Osteoblast (primary cell): Measurements from ENCODE around the gene NADSYN1. TPM values are rescaled to one million over a fixed set of nuclear protein-coding genes. Genes with fewer than 3 reads are reported as not detected.

Source experiments
- DNase-seq: peaks from one replicate; pipeline ENCODE4 v3.0.0; 2011; ENCODE audit warnings: low spot score, mixed read lengths; ENCODE audit not compliant: insufficient read length; ENCODE audit errors: missing footprints
- H2AFZ ChIP-seq: 2 replicates; pipeline ENCODE4 v1.6.0; 2011; ENCODE audit warnings: mild to moderate bottlenecking, low read length
- H3K27ac ChIP-seq: 2 replicates; pipeline ENCODE4 v1.5.1; 2011; ENCODE audit warnings: mild to moderate bottlenecking, low read depth, low read length, moderate library complexity
- H3K27me3 ChIP-seq: 2 replicates; pipeline ENCODE4 v1.6.0; 2012; ENCODE audit warnings: mild to moderate bottlenecking, control low read depth, inconsistent platforms, low read length, moderate library complexity; ENCODE audit not compliant: insufficient read depth
- H3K36me3 ChIP-seq: 2 replicates; pipeline ENCODE4 v1.5.1; 2011; ENCODE audit warnings: mild to moderate bottlenecking, low read length, control low read depth, moderate library complexity; ENCODE audit not compliant: insufficient read depth
- H3K4me1 ChIP-seq: 2 replicates; pipeline ENCODE4 v1.5.1; 2011; ENCODE audit warnings: mild to moderate bottlenecking, low read length, control low read depth, moderate library complexity; ENCODE audit not compliant: insufficient read depth
- H3K4me2 ChIP-seq: 2 replicates; pipeline ENCODE4 v1.6.0; 2011; ENCODE audit warnings: mild to moderate bottlenecking, low read length; ENCODE audit not compliant: insufficient read depth
- H3K4me3 ChIP-seq: fragments of 200-600 bp; sonication (generic); 3 replicates; pipeline ENCODE4 v1.5.1; 2012; ENCODE audit warnings: mild to moderate bottlenecking, low read length, inconsistent platforms; ENCODE audit not compliant: insufficient read depth
- H3K79me2 ChIP-seq: 2 replicates; pipeline ENCODE4 v1.6.0; 2012; ENCODE audit warnings: mild to moderate bottlenecking, low read length, control low read depth, inconsistent platforms; ENCODE audit not compliant: insufficient read depth
- H3K9me3 ChIP-seq: 2 replicates; pipeline ENCODE4 v1.5.1; 2011; ENCODE audit warnings: low read depth, low read length, control low read depth
- H4K20me1 ChIP-seq: 2 replicates; pipeline ENCODE4 v1.6.0; 2012; ENCODE audit warnings: mild to moderate bottlenecking, low read length, control low read depth; ENCODE audit not compliant: insufficient read depth
- CTCF ChIP-seq: IDR thresholded peaks from 2 replicates; pipeline ENCODE4 v1.5.1; 2011; ENCODE audit warnings: mild to moderate bottlenecking, low read depth, low read length, moderate library complexity; ENCODE audit errors: extremely low read depth
- total RNA-seq: library from RNA; depleted of rRNA; stranded (reverse); fragments of >200 nt; gene quantifications from 2 replicates; pipeline ENCODE4 v1.2.3, GENCODE V29; 2012

The NADSYN1 gene
- total RNA-seq, 1 donor = 81.1 TPM

- H2AFZ ChIP-seq = no peak overlapping the region
- no peaks in the 10 kb centered on the region for H3K9me3 ChIP-seq
- no peak overlapping the region for H3K4me2 ChIP-seq
- no peak for TF ChIP-seq CTCF
- H3K4me1 ChIP-seq = no peaks in the 10 kb centered on the region
- DNase-seq = no peak
- no peaks in the 10 kb centered on the region for H3K79me2 ChIP-seq
- no peaks in the 10 kb centered on the region for H3K27me3 ChIP-seq
- H3K27ac ChIP-seq = no peak overlapping the region
- peaks cover 46% of the 10 kb centered on the region for H3K36me3 ChIP-seq
- no peak overlapping the region for H3K4me3 ChIP-seq
- H4K20me1 ChIP-seq = peaks cover 3% of the 10 kb centered on the region
These were observed 32.5 kb downstream of the NADSYN1 start for GRCh38 chr11:71485466-71485865.

- Histone ChIP-seq H3K27ac (no peak overlapping the region), H3K79me2 (no peaks in the 10 kb centered on the region), H2AFZ (no peak overlapping the region), H3K36me3 (peaks cover 50% of the 10 kb centered on the region), H3K4me2 (no peak overlapping the region), H3K4me3 (no peak overlapping the region), H3K27me3 (no peaks in the 10 kb centered on the region), H3K4me1 (no peaks in the 10 kb centered on the region), H4K20me1 (peaks cover 3% of the 10 kb centered on the region), H3K9me3 (no peaks in the 10 kb centered on the region)
- DNase-seq = no peak
- TF ChIP-seq CTCF = no peak
These were observed 33.3 kb downstream of the NADSYN1 start for GRCh38 chr11:71486320-71486719.

GRCh38 chr11:71488681-71489270 is 35.8 kb downstream of the NADSYN1 start:
- H3K27me3 ChIP-seq = no peaks in the 10 kb centered on the region
- H3K4me3 ChIP-seq = no peak overlapping the region
- peaks cover 41% of the 10 kb centered on the region for H3K36me3 ChIP-seq
- TF ChIP-seq CTCF = no peak
- H3K4me2 ChIP-seq = no peak overlapping the region
- H3K4me1 ChIP-seq = no peaks in the 10 kb centered on the region
- no peak overlapping the region for H3K27ac ChIP-seq
- H3K9me3 ChIP-seq = no peaks in the 10 kb centered on the region
- DNase-seq = no peak
- H2AFZ ChIP-seq = no peak overlapping the region
- H4K20me1 ChIP-seq = peaks cover 5% of the 10 kb centered on the region
- no peaks in the 10 kb centered on the region for H3K79me2 ChIP-seq

GRCh38 chr11:71489311-71490043 is 36.5 kb downstream of the NADSYN1 start:
- DNase-seq = no peak
- H4K20me1 ChIP-seq = peaks cover 5% of the 10 kb centered on the region
- H2AFZ ChIP-seq = no peak overlapping the region
- no peak overlapping the region for H3K27ac ChIP-seq
- H3K4me3 ChIP-seq = no peak overlapping the region
- no peaks in the 10 kb centered on the region for H3K27me3 ChIP-seq
- TF ChIP-seq CTCF = no peak
- peaks cover 39% of the 10 kb centered on the region for H3K36me3 ChIP-seq
- no peak overlapping the region for H3K4me2 ChIP-seq
- no peaks in the 10 kb centered on the region for H3K4me1 ChIP-seq
- H3K79me2 ChIP-seq = no peaks in the 10 kb centered on the region
- no peaks in the 10 kb centered on the region for H3K9me3 ChIP-seq
